HG03520 (cell line): Measurements from ENCODE around the gene HADHA.
A peak's percentile ranks its signal among the peaks of the same experiment; 100 is the strongest.
"Not testable (repeated sequence)": the region's sequence is repeated elsewhere in the genome, so short reads cannot be mapped to it uniquely, and the experiment has no call there.

Source experiments
- ATAC-seq: cut with Tn5 transposase; IDR thresholded peaks from one replicate; pipeline ENCODE4 v1.9.1; 2021; ENCODE audit warnings: mild to moderate bottlenecking, moderate library complexity; ENCODE audit not compliant: unreplicated experiment

The HADHA gene

DNA sequence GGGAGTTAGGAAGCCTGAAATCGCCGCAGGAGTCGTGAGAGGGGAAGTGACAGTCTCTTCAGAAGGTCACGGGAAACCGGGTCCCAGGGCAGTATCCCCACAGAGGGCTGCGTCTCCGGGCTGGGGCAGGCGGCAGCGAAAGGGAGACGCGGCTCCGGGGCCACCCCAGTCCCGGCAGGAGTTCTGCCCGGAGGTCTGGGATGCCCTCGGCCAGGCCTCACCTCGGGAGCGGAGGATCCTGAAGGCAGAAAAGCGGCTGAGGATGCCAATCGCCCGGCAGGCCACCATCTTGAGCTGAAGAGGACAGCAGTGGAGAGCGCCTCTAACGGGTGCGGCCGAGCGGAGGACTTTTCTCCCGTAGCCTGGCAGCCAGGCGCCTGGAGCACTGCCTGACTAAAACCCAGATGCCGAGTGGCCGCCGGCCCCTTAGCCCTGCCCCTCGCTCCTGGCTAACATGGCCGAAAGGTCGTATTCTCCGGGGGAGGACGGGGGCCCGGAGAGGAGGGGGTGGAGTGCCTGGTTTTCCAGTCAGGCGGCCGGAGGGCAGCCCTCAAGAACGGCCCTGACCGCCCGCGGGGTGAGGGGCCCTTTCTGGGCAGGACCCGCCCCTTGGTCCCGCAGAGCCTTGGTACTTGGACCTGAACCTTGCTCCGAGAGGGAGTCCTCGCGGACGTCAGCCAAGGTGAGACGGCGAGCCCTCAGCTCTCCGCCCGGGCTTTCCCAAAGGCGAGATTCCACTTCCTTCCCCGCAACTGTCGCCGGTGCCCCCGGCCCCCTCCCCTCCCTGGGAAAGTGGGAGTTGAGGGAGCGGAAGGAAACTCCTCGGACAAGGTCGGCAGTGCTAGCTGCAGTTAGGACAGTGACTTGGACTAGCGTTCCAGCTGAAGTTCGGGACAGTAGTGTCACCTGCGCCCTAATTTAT lies at the start of gene HADHA, which contains the start of gene HADHB:
Gene HADHA (minus strand): TSS at position 324 of the 922 bp plus-strand sequence. CDS start 36 bp downstream, at position 288.
Gene HADHB (plus strand): TSS at position 631 of the 922 bp plus-strand sequence. CDS start 9,316 bp downstream, outside the sequence.
- peak; percentile 54 for ATAC-seq

DNA sequence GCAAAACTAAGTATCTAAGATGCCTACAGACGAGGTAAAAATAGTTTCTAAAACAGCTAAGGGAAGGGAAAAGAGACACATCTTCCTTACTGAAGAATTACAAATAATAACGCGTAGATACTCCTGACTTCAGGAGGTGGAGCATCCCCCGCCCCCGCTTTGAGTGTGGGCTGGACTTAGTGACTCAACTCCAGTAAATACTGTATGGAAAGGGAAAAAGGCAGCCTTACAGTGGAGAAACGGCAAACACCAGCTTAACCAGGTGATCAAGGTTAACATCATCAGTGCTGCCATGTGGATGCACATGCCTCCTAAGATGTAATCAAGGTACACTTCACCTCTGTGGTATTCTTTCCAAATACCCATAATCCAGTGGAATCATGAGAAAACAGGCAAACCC lies 48.2 kb upstream of the HADHA start:
- no peak for ATAC-seq

DNA sequence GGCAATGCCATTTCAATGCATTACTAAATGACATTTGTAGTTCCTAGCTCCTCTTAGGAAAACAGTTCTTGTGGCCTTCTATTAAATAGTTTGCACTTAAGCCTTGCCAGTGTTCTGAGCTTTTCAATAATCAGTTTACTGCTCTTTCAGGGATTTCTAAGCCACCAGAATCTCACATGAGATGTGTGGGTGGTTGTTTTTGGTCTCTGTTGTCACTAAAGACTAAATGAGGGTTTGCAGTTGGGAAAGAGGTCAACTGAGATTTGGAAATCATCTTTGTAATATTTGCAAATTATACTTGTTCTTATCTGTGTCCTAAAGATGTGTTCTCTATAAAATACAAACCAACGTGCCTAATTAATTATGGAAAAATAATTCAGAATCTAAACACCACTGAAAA lies 45.6 kb upstream of the HADHA start:
- no peak for ATAC-seq

DNA sequence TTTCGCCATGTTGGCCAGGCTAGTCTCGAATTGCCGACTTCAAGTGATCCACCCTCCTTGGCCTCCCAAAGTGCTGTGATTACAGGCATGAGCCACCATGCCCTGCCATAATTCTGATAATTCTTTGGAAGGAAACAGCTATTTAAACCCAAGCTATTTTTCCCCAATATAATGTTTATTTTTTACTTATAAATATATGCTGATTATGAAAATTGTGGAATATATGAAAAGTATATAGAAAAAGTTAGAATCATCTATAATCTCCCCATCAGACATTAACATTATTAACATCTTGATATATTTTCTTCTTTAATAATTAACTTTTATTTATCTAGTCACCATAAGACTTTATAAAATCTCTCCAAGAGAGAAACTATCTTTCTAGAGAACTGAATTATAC lies 41.5 kb upstream of the HADHA start:
- no peak for ATAC-seq

DNA sequence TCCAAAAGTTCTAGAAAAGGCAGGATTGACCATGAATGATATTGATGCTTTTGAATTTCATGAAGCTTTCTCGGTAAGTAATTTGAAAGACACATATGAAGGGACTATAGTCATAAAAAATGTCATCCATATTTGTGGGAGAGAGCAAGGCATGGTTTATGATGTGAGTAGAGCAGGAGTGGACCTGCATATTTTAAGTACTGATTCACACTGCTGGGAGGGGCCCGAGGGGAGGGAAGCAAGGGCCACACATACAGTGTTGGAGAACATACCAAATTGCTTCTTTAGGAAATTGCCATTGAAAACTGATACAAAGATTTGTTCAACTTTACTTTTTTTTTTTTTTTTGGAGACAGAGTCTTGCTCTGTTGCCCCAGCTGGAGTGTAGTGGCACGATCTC lies 39.7 kb upstream of the HADHA start:
- ATAC-seq = no peak

DNA sequence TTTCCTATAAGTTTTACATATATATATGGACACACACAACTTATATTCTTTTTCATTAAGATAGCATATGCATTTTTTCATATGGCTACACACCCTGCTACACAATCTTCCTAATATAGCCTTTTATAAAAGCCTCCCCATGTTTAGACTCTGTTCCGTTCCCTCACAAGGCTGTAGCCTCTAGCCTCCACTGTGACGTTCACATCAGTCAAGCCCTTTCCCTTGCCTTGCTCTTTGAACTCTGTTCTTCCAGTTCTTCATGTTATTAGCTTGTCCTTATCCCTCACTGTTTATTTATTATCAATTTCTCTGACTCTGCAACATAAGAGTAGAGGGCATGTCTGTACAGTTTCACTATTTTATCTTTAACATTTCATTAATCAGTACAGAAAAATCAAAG lies 39.2 kb upstream of the HADHA start:
- ATAC-seq = no peak

DNA sequence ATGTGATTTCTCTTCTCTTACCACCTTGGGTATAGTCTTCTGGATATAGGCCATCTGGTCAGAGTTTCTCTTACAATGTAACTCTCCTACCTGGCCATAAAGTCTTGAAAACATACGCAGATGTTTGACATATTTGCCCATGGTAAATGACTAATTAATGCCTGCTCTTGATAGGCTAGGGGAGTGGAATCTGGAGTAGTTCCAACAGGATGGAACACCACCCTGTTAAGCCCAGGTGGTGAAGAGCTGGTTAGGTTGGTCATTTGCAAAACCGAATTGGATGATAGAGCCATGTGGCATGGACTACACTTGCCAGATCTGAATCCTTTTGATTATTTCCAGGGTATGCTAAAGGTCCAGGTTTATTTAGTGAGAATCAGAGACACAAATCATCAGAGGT lies 36.8 kb upstream of the HADHA start:
- no peak for ATAC-seq

DNA sequence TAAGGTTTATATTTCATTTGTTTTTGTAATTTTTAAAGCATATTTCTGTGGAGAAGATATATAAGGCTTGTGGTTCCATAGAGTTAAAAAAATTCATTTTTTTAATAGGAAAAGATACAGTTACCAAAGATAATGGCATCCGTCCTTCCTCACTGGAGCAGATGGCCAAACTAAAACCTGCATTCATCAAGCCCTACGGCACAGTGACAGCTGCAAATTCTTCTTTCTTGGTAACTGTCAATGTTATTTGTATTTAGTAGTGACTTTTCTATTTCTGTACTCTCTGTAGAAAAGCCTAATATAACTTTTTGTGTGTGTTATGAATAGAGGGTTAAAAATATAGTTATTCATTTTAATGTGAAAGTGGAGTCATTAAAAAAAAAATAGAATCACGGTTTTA lies 35.5 kb upstream of the HADHA start:
- ATAC-seq = no peak

DNA sequence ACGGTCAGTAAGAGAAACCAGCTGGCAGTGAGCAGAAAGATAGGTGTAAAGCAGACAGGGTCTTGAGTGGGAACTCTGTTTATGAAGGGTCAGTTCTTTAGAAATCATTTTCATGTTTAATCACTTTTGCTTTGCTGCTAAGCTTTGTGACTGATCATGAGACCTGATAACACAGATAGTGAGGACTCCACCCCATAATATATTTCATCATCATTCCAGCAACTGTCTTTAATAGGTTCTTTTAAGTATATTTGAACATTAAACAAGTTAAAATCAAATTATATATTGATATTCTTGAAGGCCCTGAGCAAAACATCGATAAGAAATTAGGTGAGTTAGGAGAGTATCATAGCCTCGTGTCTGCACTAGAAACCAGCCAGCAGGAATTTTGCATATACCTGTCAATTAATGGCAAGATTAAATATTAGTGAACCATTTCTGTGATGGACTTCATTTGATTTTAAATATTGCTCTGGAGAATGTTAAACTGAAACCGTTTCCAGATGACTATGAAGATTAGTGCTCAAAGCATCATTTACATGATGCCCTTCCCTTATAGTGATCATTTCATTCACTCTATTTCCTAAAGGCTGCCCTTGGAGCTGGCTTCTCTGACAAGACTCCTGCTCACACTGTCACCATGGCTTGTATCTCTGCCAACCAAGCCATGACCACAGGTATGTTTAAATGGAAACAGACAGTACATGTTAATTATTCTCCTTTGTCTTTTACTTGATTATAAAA lies 32.2 kb upstream of the HADHA start:
- no peak for ATAC-seq

DNA sequence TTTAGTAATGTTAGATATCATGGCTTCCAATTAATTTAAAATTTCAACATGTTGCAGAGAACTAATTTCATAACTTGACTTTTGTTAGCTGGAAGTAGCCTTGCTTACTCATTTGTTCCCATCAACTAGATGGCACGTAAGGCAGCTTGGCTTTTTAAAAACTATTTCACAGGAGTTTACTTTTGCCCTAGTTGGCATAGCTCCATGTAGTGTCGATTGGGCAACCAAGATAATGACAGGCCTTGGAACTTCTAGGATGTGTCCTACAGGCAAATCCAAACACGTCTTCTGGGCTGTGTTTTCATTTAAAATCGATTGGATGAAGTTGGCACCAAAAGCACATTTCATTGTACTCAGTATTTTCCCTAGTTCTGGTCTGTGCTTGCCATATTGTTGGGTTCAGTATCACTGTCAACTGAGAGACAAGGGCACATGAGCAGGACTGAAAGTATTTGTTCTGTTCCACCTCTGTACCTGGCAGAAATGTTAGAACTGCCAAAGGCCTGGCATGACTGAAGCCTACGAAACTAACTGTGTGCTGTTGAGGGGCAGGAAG lies 29.7 kb upstream of the HADHA start:
- no peak for ATAC-seq

DNA sequence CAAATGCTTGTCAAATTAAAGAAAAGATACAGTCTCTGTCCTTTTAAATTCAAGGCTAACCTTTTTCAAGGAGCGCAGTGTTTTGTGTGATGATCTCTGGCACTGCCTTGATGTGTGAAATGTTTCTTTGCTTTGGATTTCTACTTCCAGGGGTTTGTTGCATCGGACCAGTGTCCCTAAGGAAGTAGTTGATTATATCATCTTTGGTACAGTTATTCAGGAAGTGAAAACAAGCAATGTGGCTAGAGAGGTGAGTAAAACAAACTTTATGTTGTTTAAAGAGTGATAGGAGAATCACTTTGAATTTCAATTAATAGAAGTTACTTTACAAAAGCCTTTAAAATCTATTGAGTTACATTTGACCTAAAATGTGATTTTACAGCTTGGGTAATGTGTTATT lies 29.1 kb upstream of the HADHA start:
- ATAC-seq = no peak

DNA sequence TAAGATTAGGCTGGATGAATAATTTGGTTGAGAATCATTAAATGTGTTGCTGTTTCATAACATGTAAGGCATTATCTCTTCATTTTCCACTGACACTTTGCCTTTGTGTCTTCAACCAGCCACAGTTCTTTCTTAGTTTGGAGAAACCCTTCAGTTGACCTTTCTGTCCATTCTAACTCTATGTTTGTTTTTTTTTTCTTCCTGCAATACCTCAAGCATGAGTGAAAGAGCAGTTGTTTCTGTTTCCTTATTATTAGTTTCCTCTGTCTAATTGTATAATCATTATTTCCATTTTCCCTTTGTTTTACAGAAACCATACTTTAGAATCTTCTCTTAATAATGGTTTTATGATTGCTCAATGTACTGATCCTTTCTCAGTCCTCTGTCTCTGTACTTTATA lies 25.9 kb upstream of the HADHA start:
- no peak for ATAC-seq

DNA sequence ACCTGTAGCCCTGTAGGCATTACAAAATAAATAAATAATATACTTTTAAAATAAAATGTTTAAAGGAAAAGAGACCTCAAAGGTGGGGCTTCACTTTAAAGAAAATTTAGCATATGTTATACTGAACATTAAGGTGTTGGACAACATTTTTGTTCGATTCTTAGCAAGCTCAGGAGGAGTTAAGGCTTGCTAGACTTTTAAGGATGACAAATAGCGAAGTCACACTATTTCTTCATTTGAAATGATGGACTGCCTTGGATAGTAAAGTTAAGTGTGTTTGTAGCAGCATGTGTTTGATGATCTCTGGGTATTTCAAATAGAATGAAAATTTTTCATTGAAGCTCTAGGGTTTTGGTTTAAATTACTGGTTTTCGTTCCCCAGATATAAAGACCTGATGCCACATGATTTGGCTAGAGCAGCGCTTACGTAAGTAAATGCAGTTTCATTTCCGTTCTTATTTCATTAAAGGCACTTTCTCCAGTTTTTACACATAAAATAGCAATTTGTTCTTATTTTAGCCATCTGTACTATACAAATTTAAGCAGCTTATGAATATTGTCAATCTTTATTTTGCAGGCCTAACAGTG lies 25.2 kb upstream of the HADHA start:
- ATAC-seq = no peak

DNA sequence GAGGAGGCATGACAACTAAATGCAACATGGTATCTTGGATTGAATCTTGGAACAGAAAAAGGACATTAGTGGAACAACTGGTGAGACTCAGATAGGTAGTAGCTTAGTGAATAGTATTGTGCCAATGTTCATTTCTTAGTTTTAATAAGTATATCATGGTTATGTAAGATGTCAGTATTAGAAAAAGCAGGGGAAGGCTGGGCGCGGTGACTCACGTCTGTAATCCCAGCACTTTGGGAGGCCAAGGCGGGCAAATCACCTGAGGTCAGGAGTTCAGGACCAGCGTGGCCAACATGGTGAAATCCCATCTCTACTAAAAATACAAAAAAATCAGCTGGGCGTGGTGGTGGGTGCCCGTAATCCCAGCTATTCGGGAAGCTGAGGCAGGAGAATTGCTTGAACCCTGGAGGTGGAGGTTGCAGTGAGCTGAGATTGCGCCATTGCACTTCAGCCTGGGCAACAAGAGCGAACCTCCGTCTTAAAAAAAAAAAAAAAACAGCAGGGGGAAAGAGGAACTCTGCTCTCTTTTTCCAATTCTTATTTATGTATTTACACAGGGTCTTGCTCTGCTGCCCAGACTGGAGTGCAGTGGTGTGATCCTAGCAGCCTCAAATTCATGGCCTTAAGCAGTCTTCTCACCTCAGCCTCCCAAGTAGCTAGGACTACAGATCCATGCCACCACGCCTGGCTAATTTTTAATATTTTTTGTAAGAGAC lies 24.4 kb upstream of the HADHA start:
- ATAC-seq = not testable (repeated sequence)

DNA sequence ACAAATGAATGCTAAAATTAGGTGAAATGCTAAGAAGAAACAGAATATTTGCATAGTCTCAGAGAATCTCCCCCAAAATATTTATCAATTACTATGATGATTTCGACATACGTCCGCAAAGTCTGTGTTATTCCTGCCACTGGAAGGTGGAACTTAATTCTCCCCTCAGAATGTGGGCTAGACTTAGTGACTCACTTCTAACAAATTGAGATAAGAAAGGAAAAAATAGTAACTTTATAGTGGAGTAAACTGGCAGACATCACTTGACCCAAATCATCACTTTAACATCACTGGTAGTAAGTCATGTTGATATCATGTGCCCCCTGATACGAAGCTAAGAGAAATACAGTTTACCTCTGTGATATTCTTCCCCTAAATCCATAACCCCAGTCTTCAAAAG lies 23.8 kb upstream of the HADHA start:
- no peak for ATAC-seq

DNA sequence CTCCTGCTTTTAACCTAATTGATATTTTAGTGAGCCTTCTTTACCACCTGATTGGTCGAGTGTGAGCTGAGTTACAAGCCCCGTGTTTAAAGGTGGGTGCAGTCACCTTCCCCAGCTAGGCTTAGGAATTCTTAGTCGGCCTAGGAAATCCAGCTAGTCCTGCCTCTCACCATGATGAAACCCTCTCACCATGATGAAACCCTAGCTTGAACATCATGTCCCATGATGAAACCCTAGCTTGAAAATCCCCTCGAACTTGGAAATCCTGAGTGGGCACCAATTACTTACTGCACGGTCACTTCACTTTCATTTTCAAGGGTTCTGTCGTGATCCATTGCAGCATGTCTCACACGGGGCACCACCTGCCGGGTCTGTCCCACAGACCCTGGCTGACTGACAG lies 14.4 kb upstream of the HADHA start:
- not testable (repeated sequence) for ATAC-seq

DNA sequence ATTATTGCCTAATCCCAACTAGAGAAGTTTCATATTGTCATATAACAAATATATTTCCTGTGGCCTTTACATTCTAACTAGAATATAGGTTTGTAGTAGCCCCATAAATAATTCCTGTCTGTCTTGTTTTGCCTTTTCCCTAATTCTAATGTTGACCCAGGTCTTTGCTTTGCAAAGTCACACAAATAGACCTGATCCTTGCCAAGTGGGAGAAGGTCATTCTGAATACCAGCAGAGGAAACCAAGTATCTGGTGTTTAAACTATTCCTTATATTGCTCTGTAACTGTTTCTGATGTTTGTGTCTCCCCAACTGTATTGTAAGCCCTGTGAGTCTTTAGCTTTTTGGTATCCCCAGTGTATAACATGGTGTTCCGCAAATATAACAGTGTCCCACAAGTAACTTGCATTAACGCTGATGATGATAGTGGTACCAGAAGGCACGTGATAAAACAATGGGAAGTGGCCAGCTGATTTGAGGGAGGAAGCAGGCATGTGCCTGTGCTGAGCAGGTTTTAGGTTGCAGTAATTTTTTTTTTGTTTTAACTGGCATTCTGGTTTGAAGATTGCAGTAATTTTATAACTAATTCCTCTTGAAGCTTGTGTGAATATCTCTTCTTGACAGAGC lies 11.4 kb upstream of the HADHA start:
- no peak for ATAC-seq

DNA sequence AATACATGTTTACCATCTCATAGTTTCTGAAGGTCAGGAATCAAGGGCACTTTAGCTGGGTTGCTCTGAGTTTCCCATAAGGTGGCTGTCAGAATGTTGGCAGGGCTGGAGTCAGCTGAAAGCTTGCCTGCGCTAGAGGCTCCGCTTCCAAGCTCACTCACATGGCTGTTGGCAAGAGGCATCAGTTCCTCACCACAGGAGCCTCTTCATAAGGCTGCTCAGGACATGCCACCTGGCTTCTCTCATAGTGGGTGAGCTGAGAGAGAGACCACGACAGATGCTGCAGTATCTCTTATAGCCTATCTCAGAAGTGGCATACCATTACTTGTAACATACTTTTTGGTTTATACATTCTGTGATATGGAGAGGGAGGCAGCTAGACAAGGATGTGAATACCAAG lies 7.5 kb upstream of the HADHA start:
- ATAC-seq = no peak

DNA sequence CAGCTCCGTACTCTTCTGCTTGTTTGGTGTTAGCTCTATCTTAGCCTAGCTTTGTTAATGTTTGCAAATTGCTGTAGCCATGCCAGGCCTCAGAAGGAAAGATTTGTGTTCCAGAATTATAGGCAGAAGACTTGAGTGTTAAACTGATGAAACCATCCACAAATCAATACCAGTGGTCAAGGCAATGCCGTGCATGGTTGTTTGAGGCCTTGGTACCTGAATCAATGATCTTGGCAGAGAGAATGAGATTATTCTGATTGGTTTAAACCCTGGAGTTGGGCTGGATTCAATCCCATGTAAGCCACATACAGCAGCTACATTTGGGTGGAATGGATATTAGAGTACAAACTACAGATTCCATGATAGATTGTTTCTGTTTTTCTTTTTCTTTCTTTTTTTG lies 5.2 kb upstream of the HADHA start:
- no peak for ATAC-seq

DNA sequence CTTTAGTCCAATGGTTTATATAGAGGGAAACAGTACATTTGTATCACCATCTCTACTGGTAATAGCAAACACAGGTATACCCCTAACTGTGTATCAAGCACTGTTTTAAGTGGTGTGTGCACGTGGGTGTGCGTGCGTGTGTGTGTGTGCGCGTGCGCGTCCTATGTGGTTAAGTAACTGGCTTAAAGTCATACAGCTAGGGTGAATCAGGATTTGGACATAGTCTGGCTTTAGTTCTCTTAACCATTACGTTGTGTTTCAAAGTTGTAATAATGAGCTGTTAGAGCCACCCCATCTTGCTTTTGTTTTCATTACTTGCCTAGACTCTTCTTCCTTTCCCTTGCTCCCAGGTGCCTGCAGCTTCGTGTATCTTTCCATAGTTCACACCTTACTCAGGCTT lies 2.4 kb upstream of the HADHA start:
- no peak for ATAC-seq
